ENCODE data around the gene FRYL.

DNA sequence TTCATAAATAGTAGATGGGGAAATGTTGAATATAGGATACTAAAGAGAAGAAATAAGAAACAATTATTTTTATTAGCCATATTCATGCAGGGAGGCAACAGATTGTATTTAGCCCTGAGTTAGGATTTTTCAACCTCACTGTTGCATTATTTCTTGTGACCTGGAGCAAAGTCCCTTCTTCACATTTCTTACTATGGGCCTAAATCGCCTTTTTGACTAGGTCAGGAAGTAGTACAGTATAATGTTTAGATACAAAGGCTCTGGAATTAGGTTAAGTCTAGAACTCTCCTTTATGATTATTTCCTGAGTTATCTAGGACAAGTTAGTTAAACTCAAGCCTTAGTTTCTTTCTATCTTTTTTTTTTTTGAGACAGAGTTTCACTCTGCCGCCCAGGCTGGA is 88.0 kb downstream of the FRYL start:
- TF ChIP-seq, protein P1, sequence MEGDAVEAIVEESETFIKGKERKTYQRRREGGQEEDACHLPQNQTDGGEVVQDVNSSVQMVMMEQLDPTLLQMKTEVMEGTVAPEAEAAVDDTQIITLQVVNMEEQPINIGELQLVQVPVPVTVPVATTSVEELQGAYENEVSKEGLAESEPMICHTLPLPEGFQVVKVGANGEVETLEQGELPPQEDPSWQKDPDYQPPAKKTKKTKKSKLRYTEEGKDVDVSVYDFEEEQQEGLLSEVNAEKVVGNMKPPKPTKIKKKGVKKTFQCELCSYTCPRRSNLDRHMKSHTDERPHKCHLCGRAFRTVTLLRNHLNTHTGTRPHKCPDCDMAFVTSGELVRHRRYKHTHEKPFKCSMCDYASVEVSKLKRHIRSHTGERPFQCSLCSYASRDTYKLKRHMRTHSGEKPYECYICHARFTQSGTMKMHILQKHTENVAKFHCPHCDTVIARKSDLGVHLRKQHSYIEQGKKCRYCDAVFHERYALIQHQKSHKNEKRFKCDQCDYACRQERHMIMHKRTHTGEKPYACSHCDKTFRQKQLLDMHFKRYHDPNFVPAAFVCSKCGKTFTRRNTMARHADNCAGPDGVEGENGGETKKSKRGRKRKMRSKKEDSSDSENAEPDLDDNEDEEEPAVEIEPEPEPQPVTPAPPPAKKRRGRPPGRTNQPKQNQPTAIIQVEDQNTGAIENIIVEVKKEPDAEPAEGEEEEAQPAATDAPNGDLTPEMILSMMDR (IDR thresholded peaks at IDR 0.05) = no peak
- TF ChIP-seq POLR2A (IDR thresholded peaks at IDR 0.05) (no peak), EP300 (IDR thresholded peaks at IDR 0.05) (no peak), POLR2AphosphoS5 (IDR thresholded peaks at IDR 0.05) (no peak)
